ENCODE results near the gene SLC27A1. TPM values are rescaled to one million over a fixed set of nuclear protein-coding genes. Genes with fewer than 3 reads are reported as not detected.

Gene SLC27A1
- 7.8 and 9.6 TPM in 2 replicates for total RNA-seq

GRCh38 chr19:17470068-17470841, at the start of gene SLC27A1:
Gene SLC27A1 (plus strand): TSS chr19:17470524. CDS start chr19:17470541, 17 bp downstream.

GRCh38 chr19:17448131-17448967, 22.0 kb upstream of the SLC27A1 start, which contains the start of gene TMEM221:
Gene TMEM221 (minus strand): TSS chr19:17448668. CDS start chr19:17448462, 206 bp downstream.

GRCh38 chr19:17460372-17461230, 9.7 kb upstream of the SLC27A1 start, which contains the start of gene NXNL1:
Gene NXNL1 (minus strand): TSS chr19:17460926. CDS start chr19:17460869, 57 bp downstream.

GRCh38 chr19:17555480-17555928, 85.2 kb downstream of the SLC27A1 start, which contains the start of gene COLGALT1:
Gene COLGALT1 (plus strand): TSS chr19:17555649. CDS start chr19:17555714, 65 bp downstream.

Other genes with a start within 250 kb of the SLC27A1 start
- 4.1 and 4.2 TPM in 2 replicates for gene OCEL1, start 244.3 kb upstream of the SLC27A1 start, total RNA-seq
- 49.7 and 55.8 TPM in 2 replicates for gene NR2F6, start 224.6 kb upstream of the SLC27A1 start, total RNA-seq
- 13.3 and 17.2 TPM in 2 replicates for gene USHBP1, start 205.8 kb upstream of the SLC27A1 start, total RNA-seq
- 134 and 168 TPM in 2 replicates for gene BABAM1, start 203.1 kb upstream of the SLC27A1 start, total RNA-seq
- gene ANKLE1, start 188.6 kb upstream of the SLC27A1 start, total RNA-seq = 0.65 and 1.4 TPM in 2 replicates
- 5.2 and 9.9 TPM in 2 replicates for gene ABHD8, start 167.1 kb upstream of the SLC27A1 start, total RNA-seq
- gene MRPL34, start 164.7 kb upstream of the SLC27A1 start, total RNA-seq = 33.8 and 37.7 TPM in 2 replicates
- 10.4 and 27.7 TPM in 2 replicates for gene DDA1, start 161.0 kb upstream of the SLC27A1 start, total RNA-seq
- 3.6 and 3.8 TPM in 2 replicates for gene ANO8, start 135.7 kb upstream of the SLC27A1 start, total RNA-seq
- gene GTPBP3, start 133.0 kb upstream of the SLC27A1 start, total RNA-seq = 15.3 and 18.7 TPM in 2 replicates
- gene PLVAP, start 93.2 kb upstream of the SLC27A1 start, total RNA-seq = 0.61 and 4.5 TPM in 2 replicates
- under 0.01 and 1.2 TPM in 2 replicates for gene CCDC194, start 76.3 kb upstream of the SLC27A1 start, total RNA-seq
- 146 and 1,184 TPM in 2 replicates for gene BST2, start 64.9 kb upstream of the SLC27A1 start, total RNA-seq
- 44.2 and 46.0 TPM in 2 replicates for gene MVB12A, start 50.5 kb upstream of the SLC27A1 start, total RNA-seq
- gene TMEM221, start 21.9 kb upstream of the SLC27A1 start, total RNA-seq = not detected in 2 replicates
- gene NXNL1, start 9.6 kb upstream of the SLC27A1 start, total RNA-seq = not detected in 2 replicates
- gene PGLS, start 41.1 kb downstream of the SLC27A1 start, total RNA-seq = 47.3 and 53.9 TPM in 2 replicates
- 72.8 and 87.1 TPM in 2 replicates for gene COLGALT1, start 85.1 kb downstream of the SLC27A1 start, total RNA-seq
- gene UNC13A, start 217.8 kb downstream of the SLC27A1 start, total RNA-seq = under 0.01 TPM in 1 of 2 replicates, not detected in the other
- 24.6 and 50.7 TPM in 2 replicates for gene MAP1S, start 249.0 kb downstream of the SLC27A1 start, total RNA-seq

All from epithelial cell of umbilical artery (primary cell).